DOHH2 (cell line): ENCODE results near the gene FAM193A.
"Not testable (repeated sequence)": the region's sequence is repeated elsewhere in the genome, so short reads cannot be mapped to it uniquely, and the experiment has no call there.

ENCODE experiments used
- H3F3A ChIP-seq: fragments of 200-600 bp; sonication (generic), shearing (Covaris generic); 2 replicates; pipeline ENCODE4 v1.6.0; 2016; ENCODE audit warnings: antibody characterized with exemption, mild to moderate bottlenecking; ENCODE audit not compliant: control insufficient read depth, insufficient read depth
- H3K27ac ChIP-seq: fragments of 200-600 bp; sonication (generic); 2 replicates; pipeline ENCODE4 v1.5.1; 2014; ENCODE audit warnings: low read depth, mild to moderate bottlenecking, low read length, moderate library complexity
- H3K27me3 ChIP-seq: fragments of 200-600 bp; sonication (generic); 2 replicates; pipeline ENCODE4 v1.6.1; 2014; ENCODE audit warnings: mild to moderate bottlenecking, low read length, mixed read lengths; ENCODE audit not compliant: control insufficient read depth
- H3K36me3 ChIP-seq: fragments of 200-600 bp; sonication (generic); 2 replicates; pipeline ENCODE4 v1.6.1; 2014; ENCODE audit warnings: mild to moderate bottlenecking, low read length, moderate library complexity, mixed read lengths; ENCODE audit not compliant: control insufficient read depth
- H3K4me1 ChIP-seq: fragments of 200-600 bp; sonication (generic); 2 replicates; pipeline ENCODE4 v1.6.1; 2014; ENCODE audit warnings: mild to moderate bottlenecking, low read length, mixed read lengths; ENCODE audit not compliant: control insufficient read depth
- H3K4me2 ChIP-seq: fragments of 200-600 bp; sonication (generic); 2 replicates; pipeline ENCODE4 v1.6.0; 2014; ENCODE audit warnings: mild to moderate bottlenecking, low read length, moderate library complexity
- H3K4me3 ChIP-seq: fragments of 200-600 bp; sonication (generic); 2 replicates; pipeline ENCODE4 v1.5.1; 2014; ENCODE audit warnings: mild to moderate bottlenecking, low read length, mixed read lengths
- H3K79me2 ChIP-seq: fragments of 200-600 bp; sonication (generic); 2 replicates; pipeline ENCODE4 v1.6.1; 2014; ENCODE audit warnings: mild to moderate bottlenecking, low read length, mixed read lengths; ENCODE audit not compliant: control insufficient read depth
- H3K9me2 ChIP-seq: fragments of 200-600 bp; sonication (generic); replicated peaks from 2 replicates; pipeline ENCODE4 v1.6.1; 2014; ENCODE audit warnings: mild to moderate bottlenecking, low read length, mixed read lengths; ENCODE audit not compliant: control insufficient read depth
- H3K9me3 ChIP-seq: fragments of 200-600 bp; sonication (generic); 2 replicates; pipeline ENCODE4 v1.6.1; 2014; ENCODE audit warnings: antibody characterized with exemption, low read length, mixed read lengths; ENCODE audit not compliant: control insufficient read depth, insufficient read depth
- H4K20me1 ChIP-seq: fragments of 200-600 bp; sonication (generic); 2 replicates; pipeline ENCODE4 v1.6.0; 2014; ENCODE audit warnings: low read depth, mild to moderate bottlenecking, antibody characterized with exemption, low read length, moderate library complexity; ENCODE audit not compliant: control insufficient read depth, insufficient read depth
- EZH2phosphoT487 ChIP-seq: fragments of 200-600 bp; sonication (generic); IDR thresholded peaks from 2 replicates; pipeline ENCODE4 v1.6.1; 2017; ENCODE audit warnings: borderline replicate concordance, mild to moderate bottlenecking, antibody characterized with exemption, low read length, moderate library complexity, mixed read lengths
- TF ChIP-seq, protein P1 (sequence below): fragments of 200-600 bp; sonication (generic); IDR thresholded peaks from one replicate; pipeline ENCODE4 v1.5.1; 2014; ENCODE audit warnings: antibody characterized with exemption, mild to moderate bottlenecking, low read depth, low read length; ENCODE audit not compliant: poor library complexity, severe bottlenecking

Gene FAM193A

DNA sequence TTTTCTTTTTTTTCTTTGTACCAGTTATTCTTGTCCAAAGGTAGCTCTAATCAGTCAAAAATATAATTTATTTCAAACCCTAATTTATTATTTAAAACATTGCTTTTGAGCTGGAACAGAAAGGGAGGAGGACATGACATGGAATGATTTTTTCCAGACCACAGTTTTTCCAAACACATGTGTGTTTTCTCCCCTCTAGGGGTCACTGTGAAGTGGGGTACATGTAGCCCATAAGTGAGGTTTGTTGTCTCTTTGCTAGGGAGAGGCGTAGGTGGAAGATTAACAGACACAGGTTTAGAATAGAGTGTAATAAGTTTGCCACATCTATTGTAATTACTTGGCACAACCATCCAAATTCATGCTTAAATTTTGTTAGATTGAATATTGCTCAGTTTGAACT, 136.7 kb downstream of the FAM193A start:
- H3K27ac ChIP-seq, result no peak overlapping the region
- H3K4me1 ChIP-seq, result peaks cover 35% of the 10 kb centered on the region
- TF ChIP-seq, protein P1, sequence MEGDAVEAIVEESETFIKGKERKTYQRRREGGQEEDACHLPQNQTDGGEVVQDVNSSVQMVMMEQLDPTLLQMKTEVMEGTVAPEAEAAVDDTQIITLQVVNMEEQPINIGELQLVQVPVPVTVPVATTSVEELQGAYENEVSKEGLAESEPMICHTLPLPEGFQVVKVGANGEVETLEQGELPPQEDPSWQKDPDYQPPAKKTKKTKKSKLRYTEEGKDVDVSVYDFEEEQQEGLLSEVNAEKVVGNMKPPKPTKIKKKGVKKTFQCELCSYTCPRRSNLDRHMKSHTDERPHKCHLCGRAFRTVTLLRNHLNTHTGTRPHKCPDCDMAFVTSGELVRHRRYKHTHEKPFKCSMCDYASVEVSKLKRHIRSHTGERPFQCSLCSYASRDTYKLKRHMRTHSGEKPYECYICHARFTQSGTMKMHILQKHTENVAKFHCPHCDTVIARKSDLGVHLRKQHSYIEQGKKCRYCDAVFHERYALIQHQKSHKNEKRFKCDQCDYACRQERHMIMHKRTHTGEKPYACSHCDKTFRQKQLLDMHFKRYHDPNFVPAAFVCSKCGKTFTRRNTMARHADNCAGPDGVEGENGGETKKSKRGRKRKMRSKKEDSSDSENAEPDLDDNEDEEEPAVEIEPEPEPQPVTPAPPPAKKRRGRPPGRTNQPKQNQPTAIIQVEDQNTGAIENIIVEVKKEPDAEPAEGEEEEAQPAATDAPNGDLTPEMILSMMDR, result peak; percentile 65
- TF ChIP-seq EZH2phosphoT487, result no peak
- peaks cover 16% of the 10 kb centered on the region for H3K79me2 ChIP-seq
- no peaks in the 10 kb centered on the region for H4K20me1 ChIP-seq
- H3K36me3 ChIP-seq, result peaks cover 70% of the 10 kb centered on the region
- H3K4me2 ChIP-seq, result no peak overlapping the region
- H3K9me3 ChIP-seq, result no peaks in the 10 kb centered on the region
- H3K9me2 ChIP-seq, result no peaks in the 10 kb centered on the region
- H3K27me3 ChIP-seq, result no peaks in the 10 kb centered on the region
- no peaks in the 10 kb centered on the region for H3F3A ChIP-seq
- H3K4me3 ChIP-seq, result no peak overlapping the region

- not testable (repeated sequence) for H4K20me1 ChIP-seq, H3F3A ChIP-seq, H3K4me3 ChIP-seq, H3K9me3 ChIP-seq, H3K79me2 ChIP-seq, H3K4me1 ChIP-seq, H3K4me2 ChIP-seq, H3K27ac ChIP-seq, H3K9me2 ChIP-seq, H3K27me3 ChIP-seq
- peaks cover 27% of the 10 kb centered on the region for H3K36me3 ChIP-seq
Observed at GRCh38 chr4:2679762-2680161, 143.3 kb downstream of the FAM193A start.

DNA sequence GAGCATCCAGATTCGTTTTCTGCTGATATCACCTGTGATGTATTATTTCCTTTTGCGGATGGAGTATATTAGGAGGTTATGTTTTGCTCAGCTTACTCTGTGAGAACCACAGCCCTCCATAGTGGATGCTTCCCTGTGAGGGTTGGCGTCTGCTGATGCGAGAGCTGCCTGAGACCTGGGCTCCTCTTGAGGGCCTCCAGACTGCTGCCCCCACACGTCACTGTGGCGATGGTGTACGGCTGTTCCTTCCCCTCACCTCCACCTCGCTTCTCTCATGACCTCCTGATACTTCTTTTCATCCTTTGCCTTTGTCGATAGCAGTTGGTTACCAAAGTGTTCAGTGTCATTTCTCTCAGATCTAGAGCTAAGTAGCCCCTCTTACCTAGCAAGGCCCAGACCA, 148.0 kb downstream of the FAM193A start:
- Histone ChIP-seq H3K9me2 (no peaks in the 10 kb centered on the region), H3K27ac (no peak overlapping the region), H3K4me2 (no peak overlapping the region), H3K36me3 (peaks cover 37% of the 10 kb centered on the region), H3K4me3 (no peak overlapping the region), H3K79me2 (no peaks in the 10 kb centered on the region), H3K9me3 (no peaks in the 10 kb centered on the region), H3K27me3 (no peaks in the 10 kb centered on the region), H4K20me1 (0 out of 2 replicates have a peak, but pooled peaks cover 3% of the 10 kb centered on the region), H3F3A (no peaks in the 10 kb centered on the region), H3K4me1 (peaks cover 8% of the 10 kb centered on the region)
- TF ChIP-seq EZH2phosphoT487, result no peak
- TF ChIP-seq, protein P1, result no peak

- no peak overlapping the region for H3K27ac ChIP-seq
- H3K9me3 ChIP-seq, result no peaks in the 10 kb centered on the region
- no peaks in the 10 kb centered on the region for H3K27me3 ChIP-seq
- no peaks in the 10 kb centered on the region for H3K79me2 ChIP-seq
- H3K4me2 ChIP-seq, result no peak overlapping the region
- peaks cover 19% of the 10 kb centered on the region for H3K4me1 ChIP-seq
- peaks cover 4% of the 10 kb centered on the region; the same call in 1 of the 2 replicates for H3F3A ChIP-seq
- peaks cover 47% of the 10 kb centered on the region for H3K36me3 ChIP-seq
- 0 out of 2 replicates have a peak, but pooled peaks cover 3% of the 10 kb centered on the region for H4K20me1 ChIP-seq
- no peak overlapping the region for H3K4me3 ChIP-seq
- no peaks in the 10 kb centered on the region for H3K9me2 ChIP-seq
- TF ChIP-seq EZH2phosphoT487, result no peak
- TF ChIP-seq, protein P1, result no peak
Observed at GRCh38 chr4:2685541-2685940, 149.1 kb downstream of the FAM193A start.
